Neuron (in vitro differentiated cells): ENCODE measurements around the gene TOLLIP.

Experiments
- H2AFZ ChIP-seq: one replicate; pipeline ENCODE4 v1.6.1; 2013; ENCODE audit warnings: low read depth, mild to moderate bottlenecking, inconsistent platforms, low read length, moderate library complexity
- H3K27me3 ChIP-seq: one replicate; pipeline ENCODE4 v1.6.1; 2013; ENCODE audit warnings: low read length; ENCODE audit not compliant: insufficient read depth
- H3K36me3 ChIP-seq: one replicate; pipeline ENCODE4 v1.6.1; 2013; ENCODE audit warnings: low read length; ENCODE audit not compliant: insufficient read depth
- H3K4me1 ChIP-seq: one replicate; pipeline ENCODE4 v1.6.1; 2013; ENCODE audit warnings: low read length; ENCODE audit not compliant: insufficient read depth
- H3K4me3 ChIP-seq: 2 replicates; pipeline ENCODE4 v1.5.1; 2013; ENCODE audit warnings: mild to moderate bottlenecking, low read length, moderate library complexity
- H3K9me3 ChIP-seq: one replicate; pipeline ENCODE4 v1.6.1; 2013; ENCODE audit warnings: low read length

TOLLIP gene

GRCh38 chr11:1262172-1263006, 47.0 kb downstream of the TOLLIP start:
- H3K4me1 ChIP-seq, result peaks cover 11% of the 10 kb centered on the region
- no peaks in the 10 kb centered on the region for H3K36me3 ChIP-seq
- peak overlapping the region; percentile 81 for H3K4me3 ChIP-seq
- H2AFZ ChIP-seq, result peak overlapping the region; percentile 76
- no peaks in the 10 kb centered on the region for H3K9me3 ChIP-seq
- H3K27me3 ChIP-seq, result no peaks in the 10 kb centered on the region

GRCh38 chr11:1261241-1262071, 48.0 kb downstream of the TOLLIP start:
- Histone ChIP-seq H3K9me3 (no peaks in the 10 kb centered on the region), H3K4me3 (no peak overlapping the region)

GRCh38 chr11:1260620-1261019, 48.8 kb downstream of the TOLLIP start:
- Histone ChIP-seq H3K27me3 (no peaks in the 10 kb centered on the region), H3K4me1 (peaks cover 11% of the 10 kb centered on the region), H3K36me3 (no peaks in the 10 kb centered on the region), H2AFZ (no peak overlapping the region), H3K9me3 (no peaks in the 10 kb centered on the region), H3K4me3 (no peak overlapping the region)

More at GRCh38 chr11:1261241-1262071, 48.0 kb downstream of the TOLLIP start:
- no peaks in the 10 kb centered on the region for H3K36me3 ChIP-seq
- H2AFZ ChIP-seq, result no peak overlapping the region
- peaks cover 11% of the 10 kb centered on the region for H3K4me1 ChIP-seq
- no peaks in the 10 kb centered on the region for H3K27me3 ChIP-seq

- Histone ChIP-seq H3K4me1 (peaks cover 11% of the 10 kb centered on the region), H3K36me3 (no peaks in the 10 kb centered on the region), H3K4me3 (no peak overlapping the region), H3K9me3 (no peaks in the 10 kb centered on the region), H3K27me3 (no peaks in the 10 kb centered on the region), H2AFZ (no peak overlapping the region)
These were observed 49.4 kb downstream of the TOLLIP start for GRCh38 chr11:1260023-1260501.

GRCh38 chr11:1259561-1259960, 49.9 kb downstream of the TOLLIP start:
- Histone ChIP-seq H3K4me1 (peaks cover 11% of the 10 kb centered on the region), H3K36me3 (no peaks in the 10 kb centered on the region), H2AFZ (no peak overlapping the region), H3K27me3 (no peaks in the 10 kb centered on the region), H3K4me3 (no peak overlapping the region), H3K9me3 (no peaks in the 10 kb centered on the region)

GRCh38 chr11:1259076-1259461, 50.4 kb downstream of the TOLLIP start:
- H3K27me3 ChIP-seq, result no peaks in the 10 kb centered on the region
- H2AFZ ChIP-seq, result no peak overlapping the region
- peaks cover 11% of the 10 kb centered on the region for H3K4me1 ChIP-seq
- no peaks in the 10 kb centered on the region for H3K36me3 ChIP-seq
- no peak overlapping the region for H3K4me3 ChIP-seq
- H3K9me3 ChIP-seq, result no peaks in the 10 kb centered on the region

- no peaks in the 10 kb centered on the region for H3K9me3 ChIP-seq
- peaks cover 11% of the 10 kb centered on the region for H3K4me1 ChIP-seq
- no peak overlapping the region for H3K4me3 ChIP-seq
- H2AFZ ChIP-seq, result no peak overlapping the region
- H3K27me3 ChIP-seq, result no peaks in the 10 kb centered on the region
- H3K36me3 ChIP-seq, result no peaks in the 10 kb centered on the region
These were observed 50.9 kb downstream of the TOLLIP start for GRCh38 chr11:1258401-1259075.

- Histone ChIP-seq H3K9me3 (no peaks in the 10 kb centered on the region), H3K4me3 (no peak overlapping the region), H3K4me1 (peaks cover 7% of the 10 kb centered on the region), H2AFZ (no peak overlapping the region), H3K27me3 (no peaks in the 10 kb centered on the region), H3K36me3 (no peaks in the 10 kb centered on the region)
These were observed 51.5 kb downstream of the TOLLIP start for GRCh38 chr11:1257916-1258315.

- H3K9me3 ChIP-seq, result no peaks in the 10 kb centered on the region
- no peak overlapping the region for H3K4me3 ChIP-seq
- no peaks in the 10 kb centered on the region for H3K27me3 ChIP-seq
- H3K36me3 ChIP-seq, result no peaks in the 10 kb centered on the region
- peaks cover 5% of the 10 kb centered on the region for H3K4me1 ChIP-seq
- H2AFZ ChIP-seq, result no peak overlapping the region
These were observed 52.1 kb downstream of the TOLLIP start for GRCh38 chr11:1257366-1257765.

- H3K4me1 ChIP-seq, result no peaks in the 10 kb centered on the region
- no peak overlapping the region for H3K4me3 ChIP-seq
- H3K27me3 ChIP-seq, result no peaks in the 10 kb centered on the region
- no peak overlapping the region for H2AFZ ChIP-seq
- peaks cover 2% of the 10 kb centered on the region for H3K9me3 ChIP-seq
- H3K36me3 ChIP-seq, result no peaks in the 10 kb centered on the region
These were observed 53.0 kb downstream of the TOLLIP start for GRCh38 chr11:1256257-1257045.

- Histone ChIP-seq H3K36me3 (no peaks in the 10 kb centered on the region), H2AFZ (no peak overlapping the region), H3K4me3 (no peak overlapping the region), H3K4me1 (no peaks in the 10 kb centered on the region), H3K27me3 (no peaks in the 10 kb centered on the region), H3K9me3 (peaks cover 9% of the 10 kb centered on the region)
These were observed 54.3 kb downstream of the TOLLIP start for GRCh38 chr11:1255151-1255550.

- peaks cover 9% of the 10 kb centered on the region for H3K9me3 ChIP-seq
- H3K4me3 ChIP-seq, result no peak overlapping the region
- no peaks in the 10 kb centered on the region for H3K4me1 ChIP-seq
- H2AFZ ChIP-seq, result no peak overlapping the region
- H3K36me3 ChIP-seq, result no peaks in the 10 kb centered on the region
- H3K27me3 ChIP-seq, result no peaks in the 10 kb centered on the region
These were observed 54.7 kb downstream of the TOLLIP start for GRCh38 chr11:1254733-1255132.
